HG03039 (cell line): ENCODE data around the gene CAVIN4.
A peak's percentile ranks its signal among the peaks of the same experiment; 100 is the strongest.

Experiments used
- ATAC-seq: cut with Tn5 transposase; IDR thresholded peaks from one replicate; pipeline ENCODE4 v1.9.1; 2021; ENCODE audit warnings: mild to moderate bottlenecking, moderate library complexity; ENCODE audit not compliant: unreplicated experiment

CAVIN4 gene

DNA sequence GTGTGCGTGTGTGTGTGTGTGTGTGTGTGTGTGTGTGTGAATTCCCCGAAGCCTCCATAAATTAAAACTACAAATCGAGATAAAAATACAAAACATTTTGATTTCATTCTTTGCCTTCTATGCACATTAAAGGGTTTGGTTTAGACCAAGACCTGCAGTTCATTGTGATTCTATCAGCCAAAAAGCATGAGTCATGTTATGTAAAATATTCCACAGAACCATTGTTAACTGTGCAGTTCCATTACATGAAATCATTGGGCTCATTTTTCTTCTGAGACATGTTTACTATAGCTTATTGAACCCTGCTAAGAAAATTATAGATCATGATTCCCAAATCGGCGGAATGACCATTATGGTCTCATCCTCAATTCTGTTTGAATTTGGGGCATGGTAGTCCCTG, 11.7 kb downstream of the CAVIN4 start:
- no peak for ATAC-seq

DNA sequence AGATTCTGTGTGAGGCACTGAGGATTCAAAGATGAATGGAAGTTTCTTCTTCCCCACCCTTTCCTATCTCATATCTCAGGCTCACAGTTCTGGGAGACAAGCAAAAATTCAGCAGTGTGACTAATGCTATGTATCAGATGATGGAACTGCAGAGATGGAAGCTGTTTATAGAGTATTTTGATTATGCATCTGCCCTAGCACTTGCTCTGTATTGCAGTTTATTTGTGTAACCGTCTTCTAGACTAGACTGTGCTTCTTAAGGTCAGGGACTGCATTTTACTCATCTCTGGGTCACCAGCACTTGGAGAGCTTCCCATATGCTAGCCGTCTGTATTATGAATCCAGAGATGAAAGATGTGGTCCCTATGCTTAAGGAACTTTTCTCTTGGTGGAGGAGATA, 12.6 kb downstream of the CAVIN4 start:
- ATAC-seq, result no peak

DNA sequence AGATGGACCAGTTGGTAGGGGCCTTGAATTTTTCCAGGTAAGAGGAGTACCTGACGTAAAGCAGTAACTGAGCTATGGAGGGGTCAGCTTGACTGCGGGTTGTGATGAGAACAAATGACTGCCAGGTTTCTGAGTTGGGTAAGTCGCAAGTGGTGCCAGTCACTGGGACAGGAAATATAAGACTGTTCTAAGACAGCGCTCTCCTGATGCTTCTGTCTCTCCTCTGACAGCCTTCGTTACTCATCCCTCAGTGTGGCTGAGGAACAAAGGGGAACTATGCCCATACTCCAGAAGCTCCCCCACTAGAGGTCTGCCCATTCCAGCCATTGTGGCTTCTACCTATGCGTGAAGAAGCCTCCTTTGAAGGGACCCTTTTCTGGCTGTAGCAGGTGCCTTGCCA, 13.3 kb downstream of the CAVIN4 start:
- ATAC-seq, result no peak

DNA sequence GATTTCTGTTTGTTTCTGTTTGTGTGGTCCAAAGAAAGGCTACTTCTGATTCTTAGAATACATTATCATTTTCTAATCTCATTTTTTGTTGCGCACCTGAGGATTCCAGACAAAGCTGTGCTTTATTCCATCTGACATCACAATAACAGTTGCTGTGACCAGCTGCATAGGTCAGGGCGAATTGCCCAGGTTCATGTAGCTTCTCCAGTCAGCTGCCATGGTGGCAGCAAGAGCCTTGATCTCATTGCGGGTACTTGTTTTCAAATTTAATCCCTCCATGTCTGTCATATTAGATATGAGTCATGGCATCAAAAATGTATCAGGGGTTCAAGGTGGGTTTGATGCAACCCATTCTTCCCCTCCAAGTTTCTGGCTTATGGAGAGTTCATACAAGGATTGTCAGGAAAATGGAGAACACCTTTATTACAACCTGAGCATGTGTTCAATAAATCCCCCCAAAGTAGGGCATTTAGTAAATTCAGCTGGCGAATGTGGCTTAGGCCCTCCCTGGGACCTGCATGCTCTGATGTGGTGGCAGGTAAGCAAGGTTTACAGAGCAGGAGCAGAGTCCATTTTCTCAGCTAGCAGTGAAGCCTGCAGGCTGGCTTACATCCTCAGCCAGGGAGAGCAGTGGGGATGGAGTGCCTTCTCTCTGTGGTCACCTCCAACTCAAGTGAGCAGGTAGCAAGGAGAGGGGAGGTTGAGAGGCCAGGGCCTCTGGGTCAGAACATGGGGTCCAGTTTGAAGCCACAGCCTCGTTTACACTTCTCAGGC, 13.9 kb downstream of the CAVIN4 start:
- ATAC-seq, result no peak

GRCh38 chr9:100595391-100596199, 17.7 kb downstream of the CAVIN4 start:
- ATAC-seq, result peak; percentile 34

DNA sequence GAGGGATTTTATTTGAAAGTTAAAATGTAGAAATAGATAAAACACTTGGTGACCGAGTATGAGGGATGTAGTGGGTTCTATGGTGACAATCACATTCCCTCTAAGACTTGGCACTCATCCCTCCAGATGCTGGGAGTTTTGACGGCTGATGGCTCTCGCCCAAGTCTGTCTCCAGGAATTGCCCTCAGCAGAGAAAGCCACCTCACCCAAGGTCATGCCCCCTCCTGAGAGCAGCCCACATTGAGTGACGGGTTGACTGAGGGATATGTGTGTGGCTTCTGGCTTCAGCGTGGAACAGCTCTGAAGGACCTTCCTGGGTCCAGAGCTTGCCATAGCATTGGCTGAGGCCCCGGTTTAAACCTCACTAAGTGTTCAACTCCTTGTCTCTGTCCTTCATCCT, 19.4 kb downstream of the CAVIN4 start:
- ATAC-seq, result no peak

- ATAC-seq, result peak; percentile 66
Measured at GRCh38 chr9:100598641-100599145, 20.8 kb downstream of the CAVIN4 start.

GRCh38 chr9:100600521-100601079, 22.7 kb downstream of the CAVIN4 start:
- ATAC-seq, result no peak

GRCh38 chr9:100601216-100601615, 23.3 kb downstream of the CAVIN4 start:
- ATAC-seq, result no peak

DNA sequence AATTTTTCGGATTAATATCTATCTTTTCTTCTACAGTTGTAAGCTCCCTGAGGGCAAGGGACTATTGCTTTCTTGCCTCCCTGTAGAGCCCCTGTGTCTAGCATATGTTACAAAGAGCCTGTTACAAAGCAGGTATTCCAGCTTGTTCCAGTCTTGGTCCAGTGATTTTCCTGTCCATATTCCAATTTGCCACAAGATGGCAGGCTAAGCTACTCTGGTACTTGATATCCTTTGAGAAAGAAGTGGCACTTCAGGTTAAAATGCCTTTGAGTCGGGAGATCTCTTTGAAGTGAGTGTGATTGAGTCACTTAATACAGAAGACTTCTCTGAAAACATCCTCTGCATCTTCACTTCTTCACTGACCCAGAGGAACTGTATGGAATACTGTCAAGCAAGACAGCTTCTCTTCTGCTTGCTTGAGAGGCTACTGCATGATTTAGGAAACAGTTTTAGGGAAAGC, 24.5 kb downstream of the CAVIN4 start:
- no peak for ATAC-seq

DNA sequence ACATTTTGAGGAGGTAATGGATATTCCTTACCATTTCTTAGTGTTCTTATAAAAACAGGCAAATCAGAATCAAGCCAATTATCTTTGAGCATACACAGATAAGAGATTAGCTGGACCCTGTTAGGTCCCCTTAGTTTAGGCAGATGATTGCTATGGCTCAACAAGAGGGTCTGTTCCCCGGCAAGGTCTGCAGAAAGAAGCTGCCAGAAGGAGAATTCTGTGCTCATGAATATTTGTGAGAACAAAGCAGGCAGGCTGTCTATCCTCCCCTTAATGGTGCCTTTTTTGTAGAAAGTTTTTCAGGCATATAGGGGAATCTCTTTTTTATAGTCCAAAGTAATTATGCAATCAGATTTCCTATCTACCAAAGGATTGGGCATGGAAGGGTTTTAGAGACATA, 27.5 kb downstream of the CAVIN4 start:
- no peak for ATAC-seq

GRCh38 chr9:100619194-100619593, 41.3 kb downstream of the CAVIN4 start:
- ATAC-seq, result no peak

DNA sequence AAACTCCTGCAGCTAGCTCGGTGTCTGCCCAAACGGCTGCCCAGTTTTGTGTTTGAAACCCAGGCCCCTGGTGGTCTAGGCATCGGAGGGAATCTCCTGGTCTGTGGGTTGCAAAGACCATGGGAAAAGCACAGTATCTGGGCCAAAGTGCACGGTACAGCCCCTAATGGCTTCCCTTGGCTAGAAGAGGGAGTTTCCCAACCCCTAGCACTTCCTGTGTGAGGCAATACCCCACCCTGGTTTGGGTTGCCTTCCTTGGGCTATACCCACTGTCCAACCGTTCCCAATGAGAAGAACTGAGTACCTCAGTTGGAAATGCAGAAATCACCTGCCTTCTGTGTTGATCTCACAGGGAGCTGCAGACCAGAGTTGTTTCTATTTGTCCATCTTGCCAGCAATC, 41.8 kb downstream of the CAVIN4 start:
- ATAC-seq, result no peak

DNA sequence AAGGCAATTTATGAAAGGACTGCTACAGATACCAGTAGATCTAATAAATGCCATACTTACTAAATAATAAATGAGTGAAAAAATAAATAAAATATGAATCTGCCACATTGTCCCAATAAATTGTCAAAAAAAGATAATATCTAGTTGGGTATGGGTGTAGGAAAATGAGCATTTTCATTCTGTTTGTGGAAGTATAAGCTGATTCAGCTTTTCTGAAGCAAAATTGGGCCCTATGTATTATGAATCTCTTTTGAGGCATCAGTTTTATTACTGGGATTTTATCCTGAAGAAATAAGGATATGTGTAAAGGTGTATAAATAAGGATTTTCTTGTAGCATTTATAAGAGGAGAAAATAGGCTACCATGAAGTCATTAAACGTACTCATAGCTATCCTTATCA, 46.1 kb downstream of the CAVIN4 start:
- no peak for ATAC-seq

DNA sequence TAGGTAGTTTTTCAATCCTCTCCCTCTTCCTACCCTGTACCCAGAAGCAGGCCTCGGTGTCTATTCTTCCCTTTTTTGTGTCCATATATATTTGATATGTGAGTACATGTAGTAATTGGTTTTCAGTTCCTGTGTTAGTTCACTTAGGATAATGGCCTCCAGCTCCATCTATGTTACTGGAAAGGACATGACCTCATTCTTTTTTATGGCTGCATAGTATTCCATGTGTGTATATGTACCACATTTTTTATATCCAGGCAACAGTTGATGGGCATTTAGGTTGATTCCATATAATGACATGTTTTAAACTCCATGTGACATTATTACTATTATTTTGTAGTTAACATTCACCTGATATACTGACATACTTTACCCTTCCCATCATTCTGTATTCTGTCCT, 49.1 kb downstream of the CAVIN4 start:
- no peak for ATAC-seq

GRCh38 chr9:100637787-100638186, 59.9 kb downstream of the CAVIN4 start:
- ATAC-seq, result no peak
